NB4 (cell line): ENCODE measurements around the gene NT5DC3.

Experiments used
- DNase-seq: peaks from one replicate; pipeline ENCODE4 v3.0.0; 2010; ENCODE audit warnings: low read depth
- H3K4me3 ChIP-seq: one replicate; pipeline ENCODE4 v1.5.1; 2011; ENCODE audit warnings: mild to moderate bottlenecking, low read depth, low read length, moderate library complexity
- MAX ChIP-seq: IDR thresholded peaks from 2 replicates; pipeline ENCODE4 v1.6.1; 2011; ENCODE audit warnings: low read depth, low read length
- MYC ChIP-seq: IDR thresholded peaks from 2 replicates; pipeline ENCODE4 v1.6.1; 2011; ENCODE audit warnings: low read depth, low read length
- POLR2A ChIP-seq: IDR thresholded peaks from 2 replicates; pipeline ENCODE4 v1.6.1; 2011; ENCODE audit warnings: mild to moderate bottlenecking; ENCODE audit not compliant: insufficient read length; ENCODE audit errors: extremely low read depth
- TF ChIP-seq, protein P1 (sequence below): IDR thresholded peaks from one replicate; pipeline ENCODE4 v1.5.1; 2012; ENCODE audit warnings: low read depth, low read length

The NT5DC3 gene

GRCh38 chr12:103844305-103844704 lies 3.3 kb upstream of the NT5DC3 start:
- TF ChIP-seq POLR2A: no peak
- TF ChIP-seq MAX: no peak
- no peak for TF ChIP-seq MYC
- TF ChIP-seq, protein P1, sequence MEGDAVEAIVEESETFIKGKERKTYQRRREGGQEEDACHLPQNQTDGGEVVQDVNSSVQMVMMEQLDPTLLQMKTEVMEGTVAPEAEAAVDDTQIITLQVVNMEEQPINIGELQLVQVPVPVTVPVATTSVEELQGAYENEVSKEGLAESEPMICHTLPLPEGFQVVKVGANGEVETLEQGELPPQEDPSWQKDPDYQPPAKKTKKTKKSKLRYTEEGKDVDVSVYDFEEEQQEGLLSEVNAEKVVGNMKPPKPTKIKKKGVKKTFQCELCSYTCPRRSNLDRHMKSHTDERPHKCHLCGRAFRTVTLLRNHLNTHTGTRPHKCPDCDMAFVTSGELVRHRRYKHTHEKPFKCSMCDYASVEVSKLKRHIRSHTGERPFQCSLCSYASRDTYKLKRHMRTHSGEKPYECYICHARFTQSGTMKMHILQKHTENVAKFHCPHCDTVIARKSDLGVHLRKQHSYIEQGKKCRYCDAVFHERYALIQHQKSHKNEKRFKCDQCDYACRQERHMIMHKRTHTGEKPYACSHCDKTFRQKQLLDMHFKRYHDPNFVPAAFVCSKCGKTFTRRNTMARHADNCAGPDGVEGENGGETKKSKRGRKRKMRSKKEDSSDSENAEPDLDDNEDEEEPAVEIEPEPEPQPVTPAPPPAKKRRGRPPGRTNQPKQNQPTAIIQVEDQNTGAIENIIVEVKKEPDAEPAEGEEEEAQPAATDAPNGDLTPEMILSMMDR: no peak
- no peak for DNase-seq

GRCh38 chr12:103841690-103842584 lies 903 bp upstream of the NT5DC3 start:
- TF ChIP-seq MAX (peak; percentile 33), POLR2A (peak; percentile 21), MYC (peak; percentile 53; the same call in 1 of the 2 replicates)
- TF ChIP-seq, protein P1: no peak
- H3K4me3 ChIP-seq: peak overlapping the region; percentile 52
- peak; percentile 93 for DNase-seq

More at GRCh38 chr12:103844305-103844704, 3.3 kb upstream of the NT5DC3 start:
- no peak overlapping the region for H3K4me3 ChIP-seq

DNA sequence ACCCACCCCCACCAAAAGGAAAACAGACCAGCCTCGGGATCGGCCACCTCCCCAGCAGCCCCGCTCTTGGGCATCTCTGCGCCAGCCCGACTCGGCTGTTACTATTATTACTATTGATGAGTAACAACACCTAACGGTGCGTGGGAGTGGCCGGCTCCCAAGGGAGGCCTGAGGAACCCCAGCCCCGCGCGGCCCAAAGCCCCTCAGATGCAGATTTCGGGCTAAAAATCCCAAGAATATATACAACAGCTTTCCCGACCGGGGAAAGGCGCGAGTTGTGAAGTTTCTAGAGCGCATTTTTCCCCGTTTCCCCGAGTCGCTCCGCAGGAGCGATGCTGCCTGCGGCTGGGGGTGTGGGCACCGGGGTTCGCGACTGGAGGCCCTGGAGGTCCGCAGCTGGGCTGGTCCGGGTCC lies 565 bp downstream of the NT5DC3 start:
- TF ChIP-seq MAX (no peak), POLR2A (no peak), MYC (no peak)
- TF ChIP-seq, protein P1: no peak
- H3K4me3 ChIP-seq: peak overlapping the region; percentile 81
- peak; percentile 67 for DNase-seq

GRCh38 chr12:103839609-103840461 lies 1.2 kb downstream of the NT5DC3 start:
- TF ChIP-seq POLR2A (no peak), MYC (no peak), MAX (no peak)
- TF ChIP-seq, protein P1: no peak
- H3K4me3 ChIP-seq: peak overlapping the region; percentile 81
- no peak for DNase-seq

DNA sequence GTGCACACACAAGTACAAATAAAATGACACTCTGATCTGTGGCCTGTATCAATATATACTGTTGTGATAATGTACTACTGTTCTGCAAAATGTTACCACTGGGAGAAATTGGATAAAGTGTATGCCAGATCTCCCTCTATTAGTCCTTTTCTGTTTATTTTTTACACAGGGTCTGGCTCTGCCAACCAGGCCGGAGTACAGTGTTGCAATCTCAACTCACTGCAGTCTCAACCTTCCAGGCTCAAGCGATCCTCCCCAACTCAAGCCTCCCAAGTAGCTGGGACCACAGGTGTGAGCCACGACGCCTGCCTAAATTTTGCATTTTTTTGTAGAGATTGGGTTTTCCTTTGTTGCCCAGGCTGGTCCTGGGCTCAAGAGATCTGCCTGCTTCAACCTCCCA lies 1.9 kb downstream of the NT5DC3 start:
- TF ChIP-seq, protein P1: no peak
- TF ChIP-seq MYC: no peak
- no peak for TF ChIP-seq MAX
- peak; percentile 47 for DNase-seq
- peak overlapping the region; percentile 81 for H3K4me3 ChIP-seq
